KMS-11 (cell line): ENCODE data around the gene SORCS1.

Source experiments
- H2AFZ ChIP-seq: fragments of 200-600 bp; sonication (generic); 2 replicates; pipeline ENCODE4 v1.6.1; 2016; ENCODE audit warnings: antibody characterized with exemption, mixed run types, low read depth
- H3K27ac ChIP-seq: fragments of 200-600 bp; sonication (generic); 2 replicates; pipeline ENCODE4 v1.6.1; 2016; ENCODE audit warnings: mild to moderate bottlenecking, mixed run types
- H3K27me3 ChIP-seq: fragments of 200-600 bp; sonication (generic); 2 replicates; pipeline ENCODE4 v1.6.1; 2017; ENCODE audit warnings: mild to moderate bottlenecking, low read depth, mixed run types, moderate library complexity; ENCODE audit not compliant: insufficient read depth
- H3K36me3 ChIP-seq: fragments of 200-600 bp; sonication (generic); 2 replicates; pipeline ENCODE4 v1.6.1; 2017; ENCODE audit warnings: mild to moderate bottlenecking, mixed run types; ENCODE audit not compliant: insufficient read depth
- H3K4me1 ChIP-seq: fragments of 200-600 bp; sonication (generic); 2 replicates; pipeline ENCODE4 v1.6.1; 2016; ENCODE audit warnings: mild to moderate bottlenecking, low read depth, mixed run types; ENCODE audit not compliant: poor library complexity, severe bottlenecking
- H3K4me2 ChIP-seq: fragments of 200-600 bp; sonication (generic); 2 replicates; pipeline ENCODE4 v1.7.0; 2016; ENCODE audit warnings: mild to moderate bottlenecking, mixed run types
- H3K4me3 ChIP-seq: fragments of 200-600 bp; sonication (generic); IDR thresholded peaks from 2 replicates; pipeline ENCODE4 v1.6.1; 2017; ENCODE audit warnings: low read depth, low read length, mixed read lengths; ENCODE audit not compliant: insufficient read depth
- H3K79me2 ChIP-seq: fragments of 200-600 bp; sonication (generic); 2 replicates; pipeline ENCODE4 v1.6.1; 2016; ENCODE audit warnings: low read depth, mixed run types; ENCODE audit not compliant: insufficient read depth
- H3K9ac ChIP-seq: fragments of 200-600 bp; sonication (generic); 2 replicates; pipeline ENCODE4 v1.6.1; 2016; ENCODE audit warnings: mild to moderate bottlenecking, mixed run types
- H4K20me1 ChIP-seq: fragments of 200-600 bp; sonication (generic); 2 replicates; pipeline ENCODE4 v1.6.1; 2016; ENCODE audit warnings: mild to moderate bottlenecking, mixed run types; ENCODE audit not compliant: insufficient read depth
- CTCF ChIP-seq: fragments of 200-600 bp; sonication (generic); conservative IDR thresholded peaks from 2 replicates; pipeline ENCODE4 v1.6.1; 2017; ENCODE audit warnings: low read depth, mild to moderate bottlenecking, antibody characterized with exemption, low read length, moderate library complexity, mixed read lengths

SORCS1 gene

GRCh38 chr10:106635947-106636346, 528.6 kb downstream of the SORCS1 start:
- Histone ChIP-seq H4K20me1 (no peaks in the 10 kb centered on the region), H3K9ac (no peak overlapping the region), H3K4me2 (no peak overlapping the region), H3K27me3 (no peaks in the 10 kb centered on the region), H3K36me3 (no peaks in the 10 kb centered on the region), H3K79me2 (no peaks in the 10 kb centered on the region), H2AFZ (no peak overlapping the region), H3K4me1 (no peaks in the 10 kb centered on the region), H3K27ac (no peak overlapping the region), H3K4me3 (no peak overlapping the region)
- TF ChIP-seq CTCF = no peak

GRCh38 chr10:106631016-106631702, 533.3 kb downstream of the SORCS1 start:
- Histone ChIP-seq H3K9ac (no peak overlapping the region), H3K27ac (no peak overlapping the region), H3K27me3 (no peaks in the 10 kb centered on the region), H4K20me1 (no peaks in the 10 kb centered on the region), H2AFZ (no peak overlapping the region), H3K4me2 (no peak overlapping the region), H3K4me1 (no peaks in the 10 kb centered on the region), H3K79me2 (no peaks in the 10 kb centered on the region), H3K36me3 (no peaks in the 10 kb centered on the region), H3K4me3 (no peak overlapping the region)
- no peak for TF ChIP-seq CTCF

GRCh38 chr10:106626371-106626770, 538.1 kb downstream of the SORCS1 start:
- Histone ChIP-seq H2AFZ (no peak overlapping the region), H4K20me1 (no peaks in the 10 kb centered on the region), H3K4me3 (no peak overlapping the region), H3K79me2 (no peaks in the 10 kb centered on the region), H3K27me3 (no peaks in the 10 kb centered on the region), H3K9ac (no peak overlapping the region), H3K36me3 (no peaks in the 10 kb centered on the region), H3K27ac (no peak overlapping the region), H3K4me1 (no peaks in the 10 kb centered on the region), H3K4me2 (no peak overlapping the region)
- TF ChIP-seq CTCF = no peak

GRCh38 chr10:106625751-106626150, 538.8 kb downstream of the SORCS1 start:
- Histone ChIP-seq H3K4me2 (no peak overlapping the region), H3K27me3 (no peaks in the 10 kb centered on the region), H3K27ac (no peak overlapping the region), H3K4me3 (no peak overlapping the region), H4K20me1 (no peaks in the 10 kb centered on the region), H3K79me2 (no peaks in the 10 kb centered on the region), H3K36me3 (no peaks in the 10 kb centered on the region), H3K4me1 (no peaks in the 10 kb centered on the region), H2AFZ (no peak overlapping the region), H3K9ac (no peak overlapping the region)
- TF ChIP-seq CTCF = no peak
